ENCODE results near the gene C19orf12. TPM values are rescaled to one million over a fixed set of nuclear protein-coding genes. Genes with fewer than 3 reads are reported as not detected.

The C19orf12 gene
- total and polyA plus RNA-seq, 7 experiments from 2014 or later: 17.6 to 51.5 (median 23.3) TPM

- peak overlapping the region in 7 of 10 donors; percentile 17 to 67 (median 39) for H3K4me3 Mint-ChIP-seq
- no peaks in the 10 kb centered on the region for H3K9me3 ChIP-seq (ENCODE audit: control insufficient read depth in 2 of 3, low read length in 3 of 3)
- H3K9me3 Mint-ChIP-seq: peaks cover 0 to 2% (median 0%) of the 10 kb centered on the region in 11 donors
- peak overlapping the region; percentile 34 to 90 (median 83) for H3K27ac Mint-ChIP-seq
- H3K4me1 ChIP-seq (ENCODE audit: control insufficient read depth in 2 of 2, insufficient read depth in 2 of 2, low read length in 2 of 2): peaks cover 7 to 36% of the 10 kb centered on the region in 2 donors
- peak overlapping the region; percentile 29 for H3K27ac ChIP-seq (ENCODE audit: low read depth, low read length)
- CTCF ChIA-PET: interaction anchor here (0.5 to 4.7 kb wide), 7 partner anchors 10 to 158 kb away, joined by 3 to 24 read pairs (median 5); partner anchors contain the start of gene POP4
- intact Hi-C loops (cut with micrococcal nuclease): no loop called here
- H3K27me3 ChIP-seq (ENCODE audit: control insufficient read depth in 2 of 2, insufficient read depth in 2 of 2, low read length in 2 of 2): no peaks in the 10 kb centered on the region
- H3K27me3 Mint-ChIP-seq: no peaks in the 10 kb centered on the region
- H3K36me3 Mint-ChIP-seq: peaks cover 0 to 14% (median 0%) of the 10 kb centered on the region in 5 donors
- H3K4me1 Mint-ChIP-seq: peaks cover 19 to 64% (median 51%) of the 10 kb centered on the region in 7 donors
- H3K36me3 ChIP-seq (ENCODE audit: control insufficient read depth in 2 of 3, insufficient read depth in 3 of 3, low read length in 3 of 3): peaks cover 0 to 7% (median 0%) of the 10 kb centered on the region in 3 experiments
- DNase-seq (peak in 1 of 9 donors; percentile 56), ATAC-seq (no peak)
- no peak overlapping the region for H3K4me3 ChIP-seq (ENCODE audit: low read length)
- POLR2A ChIA-PET: interaction anchor here (0.6 to 9.7 kb wide), 9 partner anchors 13 to 169 kb away, joined by 3 to 150 read pairs (median 5); partner anchors contain the start of gene POP4
Measured at GRCh38 chr19:29662604-29663404, 52.3 kb downstream of the C19orf12 start.

DNA sequence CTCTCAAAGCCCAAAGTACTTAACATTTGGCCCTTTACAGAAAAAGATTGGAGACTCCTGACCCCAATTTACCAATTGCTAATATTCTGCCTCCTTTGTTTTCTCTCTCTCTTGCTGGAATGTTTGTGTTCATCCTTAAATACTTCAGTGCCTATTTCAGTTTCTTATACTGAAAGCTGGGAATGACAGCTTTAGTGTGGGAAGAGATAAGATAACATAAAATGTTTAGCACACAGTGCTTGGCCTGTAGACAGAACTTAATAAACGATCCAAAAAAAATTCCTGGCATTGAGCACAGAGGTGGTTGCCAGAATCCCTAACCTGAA is 52.8 kb downstream of the C19orf12 start:
- ATAC-seq (no peak), DNase-seq (no peak)
- H3K9me3 ChIP-seq (ENCODE audit: control insufficient read depth in 2 of 3, low read length in 3 of 3): no peaks in the 10 kb centered on the region
- no peaks in the 10 kb centered on the region for H3K27me3 Mint-ChIP-seq
- H3K27ac Mint-ChIP-seq: peak overlapping the region; percentile 39 to 89 (median 83)
- peaks cover 0 to 2% (median 0%) of the 10 kb centered on the region in 11 donors for H3K9me3 Mint-ChIP-seq
- peaks cover 0 to 11% (median 0%) of the 10 kb centered on the region in 5 donors for H3K36me3 Mint-ChIP-seq
- no peaks in the 10 kb centered on the region for H3K27me3 ChIP-seq (ENCODE audit: control insufficient read depth in 2 of 2, insufficient read depth in 2 of 2, low read length in 2 of 2)
- ChIA-PET CTCF (interaction anchor here (1.0 to 4.7 kb wide), 7 partner anchors 10 to 56 kb away, joined by 3 to 24 read pairs (median 5); partner anchors contain the start of gene POP4), POLR2A (interaction anchor here (0.6 to 9.7 kb wide), 9 partner anchors 13 to 169 kb away, joined by 3 to 150 read pairs (median 5); partner anchors contain the start of genes C19orf12 and POP4)
- peak overlapping the region in 5 of 10 donors; percentile 18 to 40 (median 31) for H3K4me3 Mint-ChIP-seq
- H3K4me3 ChIP-seq (ENCODE audit: low read length): no peak overlapping the region
- H3K4me1 Mint-ChIP-seq: peaks cover 13 to 58% (median 45%) of the 10 kb centered on the region in 7 donors
- H3K27ac ChIP-seq (ENCODE audit: low read depth, low read length): peak overlapping the region; percentile 29
- H3K36me3 ChIP-seq (ENCODE audit: control insufficient read depth in 2 of 3, insufficient read depth in 3 of 3, low read length in 3 of 3): peaks cover 0 to 7% (median 0%) of the 10 kb centered on the region in 3 experiments
- intact Hi-C loops (cut with micrococcal nuclease): no loop called here
- H3K4me1 ChIP-seq (ENCODE audit: control insufficient read depth in 2 of 2, insufficient read depth in 2 of 2, low read length in 2 of 2): peaks cover 3 to 30% of the 10 kb centered on the region in 2 donors

- DNase-seq: peak in 7 of 9 donors; percentile 44 to 79 (median 66)
- Histone ChIP-seq H3K36me3 (ENCODE audit: control insufficient read depth in 2 of 3, insufficient read depth in 3 of 3, low read length in 3 of 3) (peaks cover 0 to 6% (median 0%) of the 10 kb centered on the region in 3 experiments), H3K27me3 (ENCODE audit: control insufficient read depth in 2 of 2, insufficient read depth in 2 of 2, low read length in 2 of 2) (no peaks in the 10 kb centered on the region), H3K9me3 (ENCODE audit: control insufficient read depth in 2 of 3, low read length in 3 of 3) (no peaks in the 10 kb centered on the region), H3K27ac (ENCODE audit: low read depth, low read length) (peak overlapping the region; percentile 64), H3K4me1 (ENCODE audit: control insufficient read depth in 2 of 2, insufficient read depth in 2 of 2, low read length in 2 of 2) (peaks cover 0 to 26% of the 10 kb centered on the region in 2 donors), H3K4me3 (ENCODE audit: low read length) (no peak overlapping the region)
- ChIA-PET POLR2A (interaction anchor here (0.9 to 9.7 kb wide), 8 partner anchors 15 to 54 kb away, joined by 3 to 150 read pairs (median 5); partner anchors contain the start of genes C19orf12 and POP4), CTCF (interaction anchor here (1.1 to 4.7 kb wide), 7 partner anchors 12 to 56 kb away, joined by 3 to 24 read pairs (median 5); partner anchors contain the start of gene POP4)
- Mint-ChIP-seq H3K4me3 (peak overlapping the region in 9 of 10 donors; percentile 23 to 79 (median 70)), H3K27me3 (no peaks in the 10 kb centered on the region), H3K36me3 (no peaks in the 10 kb centered on the region), H3K27ac (peak overlapping the region in 8 of 9 donors; percentile 80 to 96 (median 86)), H3K9me3 (peaks cover 0 to 2% (median 0%) of the 10 kb centered on the region in 11 donors), H3K4me1 (peaks cover 9 to 49% (median 39%) of the 10 kb centered on the region in 7 donors)
- intact Hi-C loops (cut with micrococcal nuclease): no loop called here
- peak; percentile 47 for ATAC-seq
Measured at GRCh38 chr19:29660835-29661234, 54.2 kb downstream of the C19orf12 start.

- H3K9me3 ChIP-seq (ENCODE audit: control insufficient read depth in 2 of 3, low read length in 3 of 3): no peaks in the 10 kb centered on the region
- intact Hi-C loops (cut with micrococcal nuclease): no loop called here
- H3K36me3 Mint-ChIP-seq: peaks cover 0 to 3% (median 0%) of the 10 kb centered on the region in 5 donors
- H3K9me3 Mint-ChIP-seq: peaks cover 0 to 6% (median 0%) of the 10 kb centered on the region in 11 donors
- no peak overlapping the region for H3K4me3 ChIP-seq (ENCODE audit: low read length)
- H3K4me3 Mint-ChIP-seq: no peak overlapping the region
- ChIA-PET CTCF (no interaction called here), POLR2A (no interaction called here)
- peaks cover 0 to 10% (median 0%) of the 10 kb centered on the region in 5 donors for H3K27me3 Mint-ChIP-seq
- H3K27ac ChIP-seq (ENCODE audit: low read depth, low read length): no peak overlapping the region
- peaks cover 0 to 26% of the 10 kb centered on the region in 2 donors for H3K4me1 ChIP-seq (ENCODE audit: control insufficient read depth in 2 of 2, insufficient read depth in 2 of 2, low read length in 2 of 2)
- H3K27me3 ChIP-seq (ENCODE audit: control insufficient read depth in 2 of 2, insufficient read depth in 2 of 2, low read length in 2 of 2): no peaks in the 10 kb centered on the region
- peaks cover 10 to 38% (median 30%) of the 10 kb centered on the region in 7 donors for H3K4me1 Mint-ChIP-seq
- no peaks in the 10 kb centered on the region for H3K36me3 ChIP-seq (ENCODE audit: control insufficient read depth in 2 of 3, insufficient read depth in 3 of 3, low read length in 3 of 3)
- DNase-seq (no peak), ATAC-seq (no peak)
- no peak overlapping the region for H3K27ac Mint-ChIP-seq
Measured at GRCh38 chr19:29658221-29658991, 56.7 kb downstream of the C19orf12 start.

DNA sequence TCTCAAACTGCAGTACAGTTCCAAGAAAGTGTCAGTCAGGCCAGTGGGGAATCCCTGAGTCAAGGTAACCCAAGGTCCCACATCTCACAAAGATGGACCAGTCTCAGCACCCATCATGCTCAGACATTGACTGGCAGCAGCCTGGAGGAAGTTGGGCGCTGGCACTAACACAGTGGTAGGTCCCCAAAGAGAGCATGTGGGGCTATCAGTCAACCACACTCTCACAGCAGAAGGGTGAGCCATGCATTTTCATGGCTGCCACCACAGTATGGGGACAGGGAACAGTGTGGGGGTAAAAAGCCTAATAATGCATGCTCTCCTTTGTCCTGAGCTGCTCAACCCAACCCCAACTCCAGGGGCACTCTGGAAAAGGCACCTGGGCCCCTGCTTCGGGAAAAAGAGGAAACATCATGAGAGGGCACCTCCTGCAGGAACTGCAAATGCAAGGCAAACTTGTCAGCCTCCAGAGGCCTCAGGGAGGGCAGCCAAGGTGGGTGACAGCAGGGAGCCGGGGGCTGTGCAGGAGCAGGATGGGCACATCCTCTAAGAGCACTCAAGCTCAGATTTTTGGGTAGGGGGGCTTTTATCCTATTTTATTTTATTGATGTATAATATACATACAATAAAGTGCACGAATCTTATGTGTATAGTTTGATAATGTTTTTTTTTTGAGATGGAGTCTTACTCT is 59.3 kb downstream of the C19orf12 start:
- Mint-ChIP-seq H3K9me3 (peaks cover 0 to 6% (median 0%) of the 10 kb centered on the region in 11 donors), H3K4me1 (peaks cover 8 to 22% (median 12%) of the 10 kb centered on the region in 7 donors), H3K27me3 (peaks cover 0 to 26% (median 0%) of the 10 kb centered on the region in 5 donors), H3K36me3 (peaks cover 0 to 6% (median 0%) of the 10 kb centered on the region in 5 donors), H3K4me3 (no peak overlapping the region), H3K27ac (no peak overlapping the region)
- Histone ChIP-seq H3K4me3 (ENCODE audit: low read length) (no peak overlapping the region), H3K27ac (ENCODE audit: low read depth, low read length) (no peak overlapping the region), H3K9me3 (ENCODE audit: control insufficient read depth in 2 of 3, low read length in 3 of 3) (no peaks in the 10 kb centered on the region), H3K27me3 (ENCODE audit: control insufficient read depth in 2 of 2, insufficient read depth in 2 of 2, low read length in 2 of 2) (no peaks in the 10 kb centered on the region), H3K4me1 (ENCODE audit: control insufficient read depth in 2 of 2, insufficient read depth in 2 of 2, low read length in 2 of 2) (peaks cover 0 to 9% of the 10 kb centered on the region in 2 donors), H3K36me3 (ENCODE audit: control insufficient read depth in 2 of 3, insufficient read depth in 3 of 3, low read length in 3 of 3) (no peaks in the 10 kb centered on the region)
- ChIA-PET CTCF (interaction anchor here (1.0 kb wide), 1 partner anchor 19 kb away, joined by 3 read pairs; no protein-coding TSS in a partner anchor), POLR2A (no interaction called here)
- intact Hi-C loops (cut with micrococcal nuclease): no loop called here
- DNase-seq (no peak), ATAC-seq (no peak)
